Heart left ventricle (tissue), 16 donors: ENCODE results near the gene NAALAD2. TPM values are rescaled to one million over a fixed set of nuclear protein-coding genes. Genes with fewer than 3 reads are reported as not detected.
A peak's percentile ranks its signal among the peaks of the same experiment; 100 is the strongest.

Experiments
- ATAC-seq, 4 donors: fragments of 200-7000 bp; cut with Tn5 transposase; one replicate each; pipeline ENCODE4 v1.9.1; 2020 to 2022; ENCODE audit warnings: moderate library complexity in 4 of 4, mild to moderate bottlenecking in 3 of 4, moderate number of reproducible peaks in 1 of 4
- DNase-seq, 5 donors: peaks; one replicate each; pipeline ENCODE4 v3.0.0-alpha.2; 2020
- H3K27ac ChIP-seq, 12 donors: fragments of 200-600 bp; sonication (generic) in 4 of 12; one replicate each; pipeline versions ENCODE4 v1.5.0 to v1.8.0; 2016 to 2022; ENCODE audit warnings: mild to moderate bottlenecking in 2 of 12
- H3K27me3 ChIP-seq, 9 donors: fragments of 200-600 bp; sonication (generic) in 2 of 9; one replicate each; pipeline versions ENCODE4 v1.5.1 to v1.8.0; 2016 to 2022; ENCODE audit warnings: mild to moderate bottlenecking in 3 of 9
- H3K36me3 ChIP-seq, 9 donors: fragments of 200-600 bp; sonication (generic) in 2 of 9; one replicate each; pipeline versions ENCODE4 v1.5.0 to v1.8.0; 2018 to 2022; ENCODE audit warnings: mild to moderate bottlenecking in 2 of 9
- H3K4me1 ChIP-seq, 12 donors: fragments of 200-600 bp; sonication (generic) in 4 of 12; one replicate each; pipeline versions ENCODE4 v1.5.0 to v1.8.0; 2016 to 2022; ENCODE audit warnings: mild to moderate bottlenecking in 3 of 12
- H3K4me3 ChIP-seq, 12 donors: fragments of 200-600 bp; sonication (generic) in 4 of 12; one replicate each; pipeline versions ENCODE4 v1.5.0 to v1.8.0; 2017 to 2022; ENCODE audit warnings: mild to moderate bottlenecking in 9 of 12, moderate library complexity in 4 of 12
- H3K9me3 ChIP-seq, 12 donors: fragments of 200-600 bp; sonication (generic) in 4 of 12; one replicate each; pipeline versions ENCODE4 v1.5.0 to v1.8.0; 2016 to 2022; ENCODE audit warnings: mild to moderate bottlenecking in 1 of 12
- POLR2A ChIP-seq, 2 donors: fragments of 450-650 bp; IDR thresholded peaks; one replicate each; pipeline ENCODE4 v1.6.1; 2017; ENCODE audit warnings: antibody characterized with exemption in 2 of 2, mild to moderate bottlenecking in 2 of 2, moderate library complexity in 2 of 2
- WGBS, 4 donors: extraction: QIAGEN DNeasy Blood & Tissue Kit in 2 of 4; methylation state at CpG; one replicate each; pipeline versions ENCODE4 v1.1.5 to v1.1.7; 2013 to 2018; 5-methylcytosine and 5-hydroxymethylcytosine counted together
- intact Hi-C, 10 donors: fragments of 100-400 bp; cut with DNase I; formaldehyde crosslinking; loops; one replicate each; pipeline versions ENCODE4 v1.11.1 to v1.14.2; 2022
- polyA plus RNA-seq, 2 donors: library from polyadenylated mRNA; stranded (reverse); fragments of 200-250 nt; gene quantifications; one replicate each; pipeline ENCODE4 v1.2.3, GENCODE V29; 2013
- total RNA-seq, 9 donors: library from RNA; depleted of rRNA in 2 of 9; stranded (reverse); fragments of >200 nt in 2 of 9; fragmentation: NEBNext Ultra II Directional in 3 of 9; extraction: Animal tissue kit (Norgen Biotek cat#: 25700) in 3 of 9; gene quantifications; one replicate each; pipeline versions ENCODE4 v1.1.0 to v1.2.4, GENCODE V29; 2016 to 2023
- TF ChIP-seq, protein P1 (sequence below), 12 donors: fragments of 200-600 bp; sonication (generic) in 4 of 12; IDR thresholded peaks; one replicate each; pipeline versions ENCODE4 v1.5.0 to v1.8.0; 2018 to 2022; ENCODE audit warnings: antibody characterized with exemption in 12 of 12, mild to moderate bottlenecking in 5 of 12
- donor health status: ischemic (EF 13 %, LVEDD 7.1; RV severe dilation, severe dysfunction).
- donor health status: healthy with polysubstance abuse.
- donor health status: DM: no; HTN: yes; CAD: no.
- donor health status: DM: no; HTN: no; CAD: no.
- donor health status: ischemic (EF 25% LVEDD 6.9; RV normal size, moderate dysfunction).
- donor health status: ischemic (EF 25% LVEDD 5.7; RV mildly dilated, moderate dysfunction).
- donor health status: healthy.
- donor health status: DM: yes; HTN: yes; CAD: no.
- donor health status: ischemic (EF 35%, LVEDD 5.7; RV mildly dilated, moderate dysfunction).
- donor health status: nonischemic (EF 11% LVEDD 7.7; RV severe dilation, severe dysfunction).
- donor health status: DM: yes; HTN: yes; CAD: no.
- donor health status: PGD.
- donor health status: ischemic (EF 29% LVEDD 5.4; RV normal size, mild dysfunction).
- donor health status: nonischemic (EF 23%, LVEDD 6.1; RV moderate dilation, normal function).

NAALAD2 gene
- total and polyA plus RNA-seq, 11 donors, result 0.16 to 0.91 (median 0.35) TPM

DNA sequence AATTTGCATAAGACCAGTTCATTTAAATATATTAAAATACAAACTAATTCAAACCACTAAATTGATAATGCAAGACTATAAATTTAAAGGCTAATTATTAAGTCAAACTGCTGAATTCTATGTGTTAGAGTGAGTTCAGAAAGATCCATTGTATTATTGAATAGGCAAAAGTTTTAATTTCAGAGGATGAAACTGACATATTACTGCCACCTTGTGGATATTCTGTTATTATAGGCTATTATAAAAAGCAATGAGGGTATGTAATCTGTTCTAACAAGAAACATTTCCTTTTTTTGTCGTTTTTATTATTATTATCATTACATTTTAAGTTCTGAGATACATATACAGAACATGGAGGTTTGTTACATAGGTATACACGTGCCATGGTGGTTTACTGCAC lies 20.9 kb upstream of the NAALAD2 start:
- ATAC-seq, result no peak
- H3K36me3 ChIP-seq, result no peaks in the 10 kb centered on the region
- 2 to 14% (median 4%) methylated on average over 2 of the region's 2 CpGs for WGBS, 4 donors
- intact Hi-C loops, result loop anchor here in 2 of 10 donors (10.0 kb wide), 2 partner anchors 439 to 1019 kb away; no protein-coding TSS in a partner anchor
- no peak for DNase-seq
- TF ChIP-seq, protein P1, sequence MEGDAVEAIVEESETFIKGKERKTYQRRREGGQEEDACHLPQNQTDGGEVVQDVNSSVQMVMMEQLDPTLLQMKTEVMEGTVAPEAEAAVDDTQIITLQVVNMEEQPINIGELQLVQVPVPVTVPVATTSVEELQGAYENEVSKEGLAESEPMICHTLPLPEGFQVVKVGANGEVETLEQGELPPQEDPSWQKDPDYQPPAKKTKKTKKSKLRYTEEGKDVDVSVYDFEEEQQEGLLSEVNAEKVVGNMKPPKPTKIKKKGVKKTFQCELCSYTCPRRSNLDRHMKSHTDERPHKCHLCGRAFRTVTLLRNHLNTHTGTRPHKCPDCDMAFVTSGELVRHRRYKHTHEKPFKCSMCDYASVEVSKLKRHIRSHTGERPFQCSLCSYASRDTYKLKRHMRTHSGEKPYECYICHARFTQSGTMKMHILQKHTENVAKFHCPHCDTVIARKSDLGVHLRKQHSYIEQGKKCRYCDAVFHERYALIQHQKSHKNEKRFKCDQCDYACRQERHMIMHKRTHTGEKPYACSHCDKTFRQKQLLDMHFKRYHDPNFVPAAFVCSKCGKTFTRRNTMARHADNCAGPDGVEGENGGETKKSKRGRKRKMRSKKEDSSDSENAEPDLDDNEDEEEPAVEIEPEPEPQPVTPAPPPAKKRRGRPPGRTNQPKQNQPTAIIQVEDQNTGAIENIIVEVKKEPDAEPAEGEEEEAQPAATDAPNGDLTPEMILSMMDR (IDR thresholded peaks at IDR 0.05), result peak in 11 of 12 donors; percentile 7 to 55 (median 32)
- TF ChIP-seq POLR2A (IDR thresholded peaks at IDR 0.05), result no peak
- H3K27me3 ChIP-seq, result no peaks in the 10 kb centered on the region
- no peaks in the 10 kb centered on the region for H3K4me1 ChIP-seq
- H3K4me3 ChIP-seq, result no peak overlapping the region
- no peak overlapping the region for H3K27ac ChIP-seq
- H3K9me3 ChIP-seq, result no peaks in the 10 kb centered on the region

- 92 to 98% (median 95%) methylated on average over 4 of the region's 4 CpGs for WGBS, 4 donors
- H3K36me3 ChIP-seq, result no peaks in the 10 kb centered on the region
- no peak for TF ChIP-seq POLR2A (IDR thresholded peaks at IDR 0.05)
- TF ChIP-seq, protein P1 (IDR thresholded peaks at IDR 0.05), result no peak
- H3K27ac ChIP-seq, result no peak overlapping the region
- DNase-seq, result no peak
- no peaks in the 10 kb centered on the region for H3K4me1 ChIP-seq
- ATAC-seq, result no peak
- intact Hi-C loops, result no loop called here
- no peak overlapping the region for H3K4me3 ChIP-seq
- no peaks in the 10 kb centered on the region for H3K9me3 ChIP-seq
- no peaks in the 10 kb centered on the region for H3K27me3 ChIP-seq
Measured at GRCh38 chr11:90120191-90120590, 14.3 kb upstream of the NAALAD2 start.

DNA sequence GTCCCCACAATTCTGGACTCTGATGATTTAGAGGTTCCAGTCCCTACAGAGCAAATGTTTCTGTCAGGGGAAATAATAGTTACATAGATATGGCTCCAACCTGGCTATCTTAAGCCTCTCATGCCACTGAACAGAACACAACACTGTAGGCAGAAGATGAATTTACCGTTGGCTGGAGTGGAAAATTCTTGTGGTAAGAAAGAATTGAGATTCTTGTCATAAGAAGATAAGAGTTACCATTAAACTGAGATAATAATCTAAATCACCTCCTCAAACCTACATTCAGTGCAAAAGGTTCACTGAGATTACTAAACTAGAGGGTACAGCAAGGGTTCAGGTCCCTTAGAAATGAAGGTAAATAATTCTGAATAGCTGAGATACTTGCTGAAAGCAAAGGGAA lies 10.1 kb upstream of the NAALAD2 start:
- TF ChIP-seq, protein P1 (IDR thresholded peaks at IDR 0.05), result no peak
- TF ChIP-seq POLR2A (IDR thresholded peaks at IDR 0.05), result no peak
- ATAC-seq (no peak), DNase-seq (no peak)
- no peaks in the 10 kb centered on the region for H3K36me3 ChIP-seq
- H3K4me1 ChIP-seq, result no peaks in the 10 kb centered on the region
- H3K27me3 ChIP-seq, result no peaks in the 10 kb centered on the region
- 21 to 43% (median 30%) methylated on average over 1 of the region's 1 CpG for WGBS, 4 donors
- no peak overlapping the region for H3K27ac ChIP-seq
- intact Hi-C loops, result no loop called here
- H3K4me3 ChIP-seq, result no peak overlapping the region
- no peaks in the 10 kb centered on the region for H3K9me3 ChIP-seq

GRCh38 chr11:90124946-90125345 lies 9.5 kb upstream of the NAALAD2 start:
- no peaks in the 10 kb centered on the region for H3K27me3 ChIP-seq
- intact Hi-C loops, result no loop called here
- ATAC-seq, result no peak
- TF ChIP-seq, protein P1 (IDR thresholded peaks at IDR 0.05), result no peak
- no peak for TF ChIP-seq POLR2A (IDR thresholded peaks at IDR 0.05)
- H3K36me3 ChIP-seq, result no peaks in the 10 kb centered on the region
- H3K9me3 ChIP-seq, result no peaks in the 10 kb centered on the region
- no peak overlapping the region for H3K4me3 ChIP-seq
- H3K27ac ChIP-seq, result no peak overlapping the region
- H3K4me1 ChIP-seq, result no peaks in the 10 kb centered on the region
- WGBS, 4 donors, result 73 to 83% (median 81%) methylated on average over 3 of the region's 3 CpGs
- DNase-seq, result no peak
